ENCODE results near the gene PHC2.

Gene PHC2

GRCh38 chr1:33430692-33431593 lies at the start of gene PHC2:
Gene PHC2, minus strand, starts transcription at chr1:33431095. Its CDS starts 55,556 bp downstream, at chr1:33375539.
- DNase-seq = peak; percentile 93

DNA sequence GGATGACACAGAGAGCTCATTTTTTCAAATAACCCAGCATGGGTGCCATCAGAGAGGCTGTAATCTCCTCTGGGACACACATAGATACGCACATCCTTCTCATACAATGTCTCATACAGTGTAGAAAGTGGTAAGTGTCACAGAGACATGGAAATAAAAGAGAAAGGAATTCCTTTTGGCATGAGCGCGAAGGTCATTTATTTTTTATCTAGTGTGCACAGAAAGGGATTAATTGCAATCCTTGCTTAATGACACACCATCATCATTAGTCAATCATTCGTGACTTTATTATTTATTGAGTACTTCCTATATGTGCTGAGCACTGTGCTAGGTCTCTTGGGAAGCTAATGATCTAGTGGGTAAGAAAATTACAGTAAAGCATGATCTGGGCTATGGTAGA lies 46.6 kb upstream of the PHC2 start:
- DNase-seq = no peak

DNA sequence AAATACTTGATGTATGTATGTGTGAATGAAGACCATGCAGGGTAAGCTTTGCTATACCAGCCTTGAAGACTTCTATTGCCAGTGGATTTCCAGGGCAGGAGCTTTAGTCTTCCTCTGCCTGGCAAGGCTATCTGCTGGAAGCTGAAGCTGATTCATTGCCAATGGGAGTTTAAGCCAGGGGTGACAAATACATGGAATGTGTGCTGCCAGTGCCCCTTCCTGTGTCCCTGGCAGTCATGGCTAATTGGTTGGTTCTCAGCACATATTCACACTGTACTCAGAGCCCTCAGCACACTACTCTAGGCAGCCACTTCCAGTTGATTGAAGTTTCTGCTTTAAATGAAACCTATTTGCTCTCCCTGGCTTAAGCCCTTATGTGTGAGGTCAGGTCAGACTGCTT lies 43.0 kb upstream of the PHC2 start:
- no peak for DNase-seq

DNA sequence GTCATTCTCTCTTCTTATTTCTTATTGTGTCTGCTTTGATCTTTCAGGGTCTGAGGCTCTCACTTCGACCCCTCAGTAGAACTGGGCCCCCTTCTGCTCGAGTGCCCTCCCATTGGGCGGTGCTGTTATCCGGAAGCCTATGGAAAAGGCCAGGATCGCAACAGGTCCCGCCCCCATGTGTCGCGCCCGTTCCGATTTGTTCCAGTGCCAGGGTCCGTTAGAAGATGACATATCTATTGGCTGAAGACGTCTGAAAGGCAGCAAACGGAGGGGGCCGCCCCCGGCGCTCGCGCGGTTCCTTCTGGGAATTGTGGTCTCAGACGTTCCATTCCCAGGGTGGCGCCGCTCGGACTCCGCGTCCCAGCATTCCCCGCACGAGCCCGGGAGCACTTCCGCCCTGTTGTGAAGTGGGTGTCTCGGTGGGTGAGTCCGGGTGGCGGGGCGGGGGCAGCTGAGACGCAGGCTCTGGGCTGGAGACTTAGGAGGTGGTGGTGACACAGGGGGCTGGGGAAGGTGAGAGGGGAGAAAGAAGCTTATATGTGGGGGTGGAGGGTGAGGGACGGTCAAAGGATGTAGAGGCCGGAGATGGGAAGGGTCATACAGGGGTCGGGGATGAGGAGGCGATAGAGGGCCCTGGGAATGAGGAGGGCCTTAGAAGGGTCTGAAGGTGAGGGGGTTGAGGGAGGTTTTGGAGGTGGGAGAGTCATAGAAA lies 41.5 kb upstream of the PHC2 start, which contains the start of gene ZSCAN20:
ZSCAN20 (plus strand) TSS at position 377 of the 712 bp plus-strand sequence. CDS start 6,644 bp downstream, outside the sequence.
- peak; percentile 93 for DNase-seq

DNA sequence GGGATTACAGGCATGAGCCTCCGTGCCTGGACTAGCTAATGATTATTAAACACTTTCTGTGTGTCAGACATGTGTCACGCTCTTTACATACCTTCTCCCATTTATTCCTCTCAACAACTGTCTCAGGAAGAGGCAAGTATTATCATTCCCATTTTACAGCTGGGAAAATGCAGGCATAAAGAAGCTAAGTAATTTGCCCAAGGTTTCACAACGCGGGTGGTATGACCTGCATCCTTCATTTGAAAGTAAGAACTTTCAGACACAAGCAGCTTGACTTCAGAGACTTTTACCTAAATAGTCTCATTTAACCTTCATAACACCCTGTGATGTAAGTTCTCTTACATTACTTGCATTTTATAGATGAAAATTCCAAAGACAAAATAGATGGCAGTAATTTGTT lies 40.5 kb upstream of the PHC2 start:
- DNase-seq = no peak

- peak; percentile 72 for DNase-seq
Observed at GRCh38 chr1:33470495-33471012, 39.7 kb upstream of the PHC2 start.

DNA sequence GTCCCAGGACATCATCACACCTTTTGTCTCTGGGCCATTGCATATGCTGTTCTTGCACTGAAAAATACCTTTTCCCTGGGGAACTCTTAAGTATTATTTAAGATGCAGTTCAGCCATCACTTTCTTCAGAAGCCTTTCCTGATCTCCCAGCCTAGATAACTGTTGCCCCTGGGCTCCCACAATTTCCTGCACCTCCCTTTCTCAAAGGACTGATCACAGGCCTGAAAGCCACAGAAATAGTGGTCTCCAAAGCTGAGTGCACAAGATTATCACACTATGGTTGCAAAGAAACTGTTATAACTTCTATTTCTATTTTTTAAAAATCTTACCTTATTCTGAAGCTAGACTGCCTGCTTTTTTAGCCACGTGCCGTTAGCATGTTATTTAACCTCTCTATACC lies 38.8 kb upstream of the PHC2 start:
- DNase-seq = no peak

DNA sequence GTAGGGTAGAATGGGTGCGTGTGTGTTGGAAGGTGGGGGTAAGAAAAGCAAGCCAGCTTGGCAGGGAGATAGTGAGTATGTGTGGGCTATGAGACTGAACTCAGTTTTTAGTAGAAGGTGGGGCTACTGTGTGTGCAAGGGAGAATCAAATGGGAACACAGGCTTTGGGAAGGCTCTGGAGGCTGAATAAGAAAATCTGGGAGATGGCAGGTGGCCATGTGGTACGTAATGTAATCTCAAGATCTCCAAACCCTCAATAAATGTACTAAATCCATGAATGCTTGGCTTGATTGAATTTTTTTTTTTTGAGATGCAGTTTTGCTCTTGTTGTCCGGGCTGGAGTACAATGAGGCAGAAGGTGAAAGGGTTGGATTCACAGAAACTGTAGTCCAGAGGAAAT lies 38.1 kb upstream of the PHC2 start:
- DNase-seq = no peak

- no peak for DNase-seq
Observed at GRCh38 chr1:33468531-33468930, 37.6 kb upstream of the PHC2 start.

GRCh38 chr1:33468011-33468410 lies 37.1 kb upstream of the PHC2 start:
- no peak for DNase-seq

- DNase-seq = no peak
Observed at GRCh38 chr1:33466159-33466558, 35.3 kb upstream of the PHC2 start.

GRCh38 chr1:33465316-33465715 lies 34.4 kb upstream of the PHC2 start:
- DNase-seq = no peak

- DNase-seq = no peak
Observed at GRCh38 chr1:33464552-33464951, 33.7 kb upstream of the PHC2 start.

GRCh38 chr1:33462405-33463164 lies 31.7 kb upstream of the PHC2 start:
- no peak for DNase-seq

DNA sequence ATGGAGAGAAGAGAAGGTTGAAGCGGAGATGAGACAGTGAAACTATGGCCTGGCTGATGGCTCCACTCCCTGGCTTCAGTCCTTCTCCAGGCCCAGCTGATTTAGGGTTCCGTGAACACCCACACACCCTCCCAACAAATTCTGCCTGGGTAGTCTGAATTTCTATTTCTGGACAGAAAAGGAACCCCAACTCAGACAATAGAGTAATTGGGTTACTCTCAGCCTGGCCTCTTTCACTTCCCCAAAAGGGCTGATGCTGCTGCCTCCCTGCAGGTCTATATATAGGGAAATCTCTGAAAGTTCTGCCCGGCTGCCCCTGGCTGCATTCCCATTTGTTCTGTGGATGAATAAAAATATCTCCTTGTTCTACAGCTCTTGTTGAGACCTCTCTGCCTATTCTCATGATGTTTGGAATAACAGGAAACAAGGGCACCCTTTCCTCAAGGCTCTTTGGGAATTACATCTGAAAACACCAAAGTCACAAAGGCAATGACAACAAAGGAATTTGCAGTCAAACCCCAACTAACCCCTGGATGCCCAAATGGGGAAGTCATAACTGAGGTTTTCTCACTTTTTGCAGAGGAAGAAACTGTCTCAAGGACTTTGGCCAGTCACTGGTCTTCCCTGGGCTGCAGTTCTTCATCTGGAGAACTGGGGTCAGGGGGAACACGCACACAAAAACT lies 30.2 kb upstream of the PHC2 start:
- no peak for DNase-seq

GRCh38 chr1:33460144-33460543 lies 29.2 kb upstream of the PHC2 start:
- no peak for DNase-seq

GRCh38 chr1:33459691-33460090 lies 28.8 kb upstream of the PHC2 start:
- DNase-seq = no peak

DNA sequence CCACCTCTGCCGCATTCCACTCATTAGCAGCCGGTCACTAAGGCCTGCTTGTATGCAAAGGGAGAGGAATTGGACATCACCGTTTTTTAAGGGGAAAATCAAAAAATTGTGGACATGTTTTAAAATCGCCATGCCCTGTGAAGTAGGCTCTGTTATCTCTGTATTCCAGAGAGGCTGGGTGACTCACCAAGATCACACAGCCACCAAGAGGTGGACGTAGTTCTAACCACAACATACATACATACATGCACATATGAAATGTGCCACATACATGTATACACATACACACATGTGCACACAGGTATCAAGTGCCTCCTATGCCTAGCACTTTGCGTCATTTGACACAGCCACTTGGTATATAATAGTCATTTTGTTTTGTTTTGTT lies 25.6 kb upstream of the PHC2 start:
- DNase-seq = no peak

DNA sequence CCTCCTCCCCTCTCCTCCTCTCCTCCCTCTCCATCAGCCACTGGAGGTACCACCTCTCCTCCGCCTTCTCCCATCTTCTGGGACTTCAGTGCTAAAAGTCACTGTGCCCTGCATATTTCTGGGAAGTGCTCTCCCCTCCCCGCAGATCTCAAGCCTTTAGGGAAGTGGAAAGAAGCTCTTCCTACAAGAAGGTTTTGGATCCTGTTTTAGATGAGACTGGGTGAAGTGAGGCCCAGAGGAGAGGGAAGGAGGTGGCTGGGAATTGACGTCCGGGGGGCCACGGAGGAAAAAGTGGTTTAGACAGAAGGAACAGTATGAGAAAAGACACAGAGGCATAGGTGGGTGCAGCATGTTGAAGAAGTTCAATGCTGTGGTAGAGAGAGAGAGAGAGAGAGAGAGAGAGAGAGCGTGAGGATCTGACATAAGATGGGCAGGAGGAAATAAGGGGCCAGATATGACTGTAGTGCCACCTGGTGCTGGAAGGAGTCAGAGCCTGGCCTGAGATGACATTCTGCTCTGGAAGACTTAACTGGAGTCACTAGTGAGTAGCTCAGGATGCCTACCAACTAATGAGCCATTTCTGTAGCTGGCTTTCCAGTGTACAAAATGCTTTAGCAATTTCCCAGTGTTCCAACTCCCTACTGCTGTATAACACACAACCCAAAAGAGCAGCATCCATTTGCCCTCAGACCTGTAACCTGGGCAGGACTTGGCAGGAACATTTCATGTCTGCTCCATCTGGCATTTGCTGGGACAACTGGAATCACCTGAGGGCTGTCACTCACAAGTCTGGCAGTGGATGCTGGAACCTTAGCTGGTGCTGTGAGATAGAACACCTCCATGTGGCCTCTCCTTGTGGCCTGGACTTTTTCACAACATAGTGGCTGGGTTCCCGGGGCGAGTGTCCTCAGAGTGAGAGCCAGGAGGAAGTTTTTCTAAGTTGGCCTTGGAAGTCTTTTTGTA lies 24.9 kb upstream of the PHC2 start:
- DNase-seq = peak; percentile 67

- DNase-seq = no peak
Observed at GRCh38 chr1:33454646-33455282, 23.9 kb upstream of the PHC2 start.

DNA sequence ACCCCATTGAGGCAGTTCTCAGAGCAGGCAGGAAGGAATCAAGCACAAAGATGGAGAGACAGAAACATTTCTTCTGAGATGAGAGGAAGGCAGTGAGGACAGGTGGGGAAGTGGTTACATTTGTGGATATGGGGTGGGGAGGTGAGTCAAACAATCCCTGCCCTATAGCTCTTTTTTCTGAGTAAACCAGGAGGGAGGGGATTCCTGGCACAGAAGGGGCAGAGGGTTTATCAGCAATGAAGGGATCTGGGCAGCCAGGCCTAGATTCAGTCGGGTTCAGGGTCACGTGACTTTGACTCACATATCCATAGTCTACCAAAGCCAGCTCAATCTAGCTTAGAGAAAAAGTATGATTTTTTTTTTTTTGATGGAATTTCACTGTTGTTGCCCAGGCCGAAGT lies 15.7 kb upstream of the PHC2 start:
- no peak for DNase-seq
